Activated naive CD4-positive, alpha-beta T cell (primary cell): ENCODE measurements around the gene TBL1XR1.
"Not testable (repeated sequence)": the region's sequence is repeated elsewhere in the genome, so short reads cannot be mapped to it uniquely, and the experiment has no call there.

Experiments
- DNase-seq, 4 experiments: peaks; one replicate each; lab custom pipeline; 2025; lab: John Stamatoyannopoulos, UW

TBL1XR1 gene

GRCh38 chr3:177026505-177027277, 170.6 kb downstream of the TBL1XR1 start:
- DNase-seq, result no peak

GRCh38 chr3:177015881-177016280, 181.4 kb downstream of the TBL1XR1 start:
- no peak for DNase-seq

- no peak for DNase-seq
Observed at GRCh38 chr3:177013681-177014280, 183.5 kb downstream of the TBL1XR1 start.

- no peak for DNase-seq
Observed at GRCh38 chr3:177005718-177006405, 191.4 kb downstream of the TBL1XR1 start.

GRCh38 chr3:177000159-177000558, 197.1 kb downstream of the TBL1XR1 start:
- not testable (repeated sequence) for DNase-seq

- DNase-seq, result no peak
Observed at GRCh38 chr3:176995946-176996345, 201.3 kb downstream of the TBL1XR1 start.

- DNase-seq, result no peak
Observed at GRCh38 chr3:176994891-176995781, 202.1 kb downstream of the TBL1XR1 start.

GRCh38 chr3:176994393-176994792, 202.9 kb downstream of the TBL1XR1 start:
- DNase-seq, result no peak

GRCh38 chr3:176992978-176993377, 204.3 kb downstream of the TBL1XR1 start:
- no peak for DNase-seq

- DNase-seq, result no peak
Observed at GRCh38 chr3:176992565-176992964, 204.7 kb downstream of the TBL1XR1 start.

- no peak for DNase-seq
Observed at GRCh38 chr3:176988795-176989194, 208.5 kb downstream of the TBL1XR1 start.

GRCh38 chr3:176987901-176988650, 209.2 kb downstream of the TBL1XR1 start:
- no peak for DNase-seq

GRCh38 chr3:176978441-176978840, 218.8 kb downstream of the TBL1XR1 start:
- no peak for DNase-seq

- no peak for DNase-seq
Observed at GRCh38 chr3:176977331-176977730, 220.0 kb downstream of the TBL1XR1 start.

GRCh38 chr3:176976586-176976985, 220.7 kb downstream of the TBL1XR1 start:
- no peak for DNase-seq

- no peak for DNase-seq
Observed at GRCh38 chr3:176974279-176974678, 223.0 kb downstream of the TBL1XR1 start.

- DNase-seq, result no peak
Observed at GRCh38 chr3:176971613-176972174, 225.6 kb downstream of the TBL1XR1 start.

- DNase-seq, result no peak
Observed at GRCh38 chr3:176970770-176971169, 226.5 kb downstream of the TBL1XR1 start.

- DNase-seq, result no peak
Observed at GRCh38 chr3:176969506-176969905, 227.8 kb downstream of the TBL1XR1 start.
